ENCODE measurements around the gene SNRK.
A peak's percentile ranks its signal among the peaks of the same experiment; 100 is the strongest.

The SNRK gene

GRCh38 chr3:43378066-43378935, 92.0 kb downstream of the SNRK start:
- DNase-seq = peak; percentile 22 to 45 (median 30)

- DNase-seq = no peak
Observed at GRCh38 chr3:43379343-43379742, 93.0 kb downstream of the SNRK start.

GRCh38 chr3:43388175-43388574, 101.8 kb downstream of the SNRK start:
- DNase-seq = no peak

- no peak for DNase-seq
Observed at GRCh38 chr3:43388915-43389314, 102.6 kb downstream of the SNRK start.

- DNase-seq = peak in 3 of 4 experiments; percentile 6 to 18 (median 12)
Observed at GRCh38 chr3:43389388-43390254, 103.3 kb downstream of the SNRK start.

- DNase-seq = no peak
Observed at GRCh38 chr3:43390255-43390588, 103.9 kb downstream of the SNRK start.

GRCh38 chr3:43391621-43392020, 105.3 kb downstream of the SNRK start:
- no peak for DNase-seq

GRCh38 chr3:43394041-43394554, 107.8 kb downstream of the SNRK start:
- DNase-seq = no peak

- no peak for DNase-seq
Observed at GRCh38 chr3:43399034-43399433, 112.7 kb downstream of the SNRK start.

- no peak for DNase-seq
Observed at GRCh38 chr3:43400167-43400566, 113.8 kb downstream of the SNRK start.
